Measurements from ENCODE around the gene BIK. TPM values are rescaled to one million over a fixed set of nuclear protein-coding genes. Genes with fewer than 3 reads are reported as not detected.

BIK gene
- total RNA-seq, 1 donor from 2014 or later, result 1.6 TPM

GRCh38 chr22:43088984-43089717 lies 21.4 kb upstream of the BIK start, which contains the start of gene TTLL1:
TSS of gene TTLL1 (minus strand) at chr22:43089391. CDS start at chr22:43075586, 13,805 bp downstream.
- Histone ChIP-seq H3K9me3 (no peaks in the 10 kb centered on the region), H3K27ac (peak within 1 kb of the TSS; percentile 70), H3K4me1 (peaks cover 9% of the 10 kb centered on the region), H3K4me3 (peak within 1 kb of the TSS; percentile 80), H3K27me3 (ENCODE audit: low read depth) (no peaks in the 10 kb centered on the region), H3K36me3 (no peaks in the 10 kb centered on the region)
- DNase-seq, result peak; percentile 95
- peak; percentile 97 to 99 for ATAC-seq
- intact Hi-C loops (cut with DNase I), result no loop called here
- TF ChIP-seq, protein P1, sequence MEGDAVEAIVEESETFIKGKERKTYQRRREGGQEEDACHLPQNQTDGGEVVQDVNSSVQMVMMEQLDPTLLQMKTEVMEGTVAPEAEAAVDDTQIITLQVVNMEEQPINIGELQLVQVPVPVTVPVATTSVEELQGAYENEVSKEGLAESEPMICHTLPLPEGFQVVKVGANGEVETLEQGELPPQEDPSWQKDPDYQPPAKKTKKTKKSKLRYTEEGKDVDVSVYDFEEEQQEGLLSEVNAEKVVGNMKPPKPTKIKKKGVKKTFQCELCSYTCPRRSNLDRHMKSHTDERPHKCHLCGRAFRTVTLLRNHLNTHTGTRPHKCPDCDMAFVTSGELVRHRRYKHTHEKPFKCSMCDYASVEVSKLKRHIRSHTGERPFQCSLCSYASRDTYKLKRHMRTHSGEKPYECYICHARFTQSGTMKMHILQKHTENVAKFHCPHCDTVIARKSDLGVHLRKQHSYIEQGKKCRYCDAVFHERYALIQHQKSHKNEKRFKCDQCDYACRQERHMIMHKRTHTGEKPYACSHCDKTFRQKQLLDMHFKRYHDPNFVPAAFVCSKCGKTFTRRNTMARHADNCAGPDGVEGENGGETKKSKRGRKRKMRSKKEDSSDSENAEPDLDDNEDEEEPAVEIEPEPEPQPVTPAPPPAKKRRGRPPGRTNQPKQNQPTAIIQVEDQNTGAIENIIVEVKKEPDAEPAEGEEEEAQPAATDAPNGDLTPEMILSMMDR (IDR thresholded peaks at IDR 0.05), result no peak

DNA sequence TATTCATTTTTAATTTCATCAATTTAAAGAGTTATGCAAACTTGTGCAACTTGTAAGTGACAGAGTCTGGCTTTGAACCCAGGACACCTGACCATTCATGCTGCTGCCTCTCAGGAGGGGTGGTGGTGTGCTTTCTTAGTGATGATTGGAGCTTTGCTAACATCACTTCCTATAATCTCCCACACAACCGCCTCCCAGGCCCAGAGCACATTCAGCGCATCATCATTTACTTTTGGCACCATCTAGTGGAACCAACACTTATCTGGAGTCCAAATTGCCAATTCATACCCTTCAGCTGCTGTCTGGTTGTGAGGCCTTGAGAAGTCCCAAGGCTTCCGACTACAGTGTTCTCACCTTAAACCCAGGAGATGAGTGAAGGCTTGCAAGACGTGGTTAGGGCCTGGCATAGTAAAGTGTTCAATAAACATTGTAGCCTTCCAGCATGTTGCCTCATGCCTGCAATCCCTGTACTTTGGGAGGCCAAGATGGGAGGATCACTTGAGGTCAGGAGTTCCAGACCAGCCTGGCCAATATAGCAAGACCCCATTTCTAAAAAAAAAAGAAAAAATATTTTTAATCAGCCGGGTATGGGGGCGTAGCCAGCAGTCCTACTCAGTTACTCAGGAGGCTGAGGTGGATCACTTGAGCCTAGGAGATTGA lies 20.3 kb upstream of the BIK start:
- Histone ChIP-seq H3K27me3 (ENCODE audit: low read depth) (no peaks in the 10 kb centered on the region), H3K4me3 (no peak overlapping the region), H3K9me3 (no peaks in the 10 kb centered on the region), H3K4me1 (peaks cover 9% of the 10 kb centered on the region), H3K27ac (no peak overlapping the region), H3K36me3 (no peaks in the 10 kb centered on the region)
- TF ChIP-seq, protein P1 (IDR thresholded peaks at IDR 0.05), result peak; percentile 36
- DNase-seq, result peak; percentile 62
- ATAC-seq, result peak; percentile 56 to 57
- intact Hi-C loops (cut with DNase I), result no loop called here

DNA sequence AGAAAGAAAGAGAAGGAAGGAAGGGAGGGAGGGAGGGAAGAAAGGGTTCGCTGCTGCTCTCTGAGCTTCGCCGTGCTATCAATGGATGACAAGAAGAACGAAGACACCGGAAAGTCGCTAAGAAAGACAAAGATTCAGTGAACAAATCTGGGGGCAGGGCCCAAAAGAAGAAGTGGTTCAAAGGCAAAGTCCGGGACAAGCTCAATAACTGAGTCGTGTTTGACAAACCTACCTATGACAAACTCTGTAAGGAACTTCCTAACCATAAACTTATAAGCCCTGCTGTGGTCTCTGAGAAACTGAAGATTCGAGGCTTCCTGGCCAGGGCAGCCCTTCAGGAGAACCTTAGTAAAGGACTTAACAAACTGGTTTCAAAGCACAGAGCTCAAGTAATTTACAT lies 18.5 kb upstream of the BIK start:
- H3K27me3 ChIP-seq (ENCODE audit: low read depth), result no peaks in the 10 kb centered on the region
- no peak for DNase-seq
- H3K36me3 ChIP-seq, result no peaks in the 10 kb centered on the region
- TF ChIP-seq, protein P1 (IDR thresholded peaks at IDR 0.05), result no peak
- intact Hi-C loops (cut with DNase I), result no loop called here
- H3K4me1 ChIP-seq, result peaks cover 9% of the 10 kb centered on the region
- no peak for ATAC-seq
- H3K4me3 ChIP-seq, result no peak overlapping the region
- H3K9me3 ChIP-seq, result peaks cover 5% of the 10 kb centered on the region
- H3K27ac ChIP-seq, result no peak overlapping the region

DNA sequence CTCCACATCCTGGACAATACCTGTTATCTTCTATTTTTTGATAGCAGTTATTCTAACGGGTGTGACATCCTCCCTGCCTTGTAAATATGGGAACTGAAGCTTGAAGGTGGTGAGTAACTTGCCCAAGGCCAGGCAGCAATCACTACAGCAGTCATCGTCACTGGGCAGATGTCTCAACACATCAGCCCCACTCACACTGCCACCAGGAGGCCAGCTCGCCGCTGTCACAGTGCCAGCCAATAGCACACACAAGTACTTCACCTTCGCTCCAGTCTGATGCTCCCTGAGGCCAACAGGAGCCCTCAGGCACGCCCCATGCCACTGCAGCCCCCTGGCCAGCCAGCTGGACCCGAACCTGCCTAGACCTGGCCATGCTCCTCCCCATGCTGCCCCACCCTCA lies 16.5 kb upstream of the BIK start:
- ATAC-seq, result no peak
- intact Hi-C loops (cut with DNase I), result no loop called here
- TF ChIP-seq, protein P1 (IDR thresholded peaks at IDR 0.05), result no peak
- peaks cover 5% of the 10 kb centered on the region for H3K9me3 ChIP-seq
- H3K27ac ChIP-seq, result no peak overlapping the region
- H3K4me1 ChIP-seq, result peaks cover 9% of the 10 kb centered on the region
- no peaks in the 10 kb centered on the region for H3K27me3 ChIP-seq (ENCODE audit: low read depth)
- H3K4me3 ChIP-seq, result no peak overlapping the region
- H3K36me3 ChIP-seq, result no peaks in the 10 kb centered on the region
- DNase-seq, result peak; percentile 61

DNA sequence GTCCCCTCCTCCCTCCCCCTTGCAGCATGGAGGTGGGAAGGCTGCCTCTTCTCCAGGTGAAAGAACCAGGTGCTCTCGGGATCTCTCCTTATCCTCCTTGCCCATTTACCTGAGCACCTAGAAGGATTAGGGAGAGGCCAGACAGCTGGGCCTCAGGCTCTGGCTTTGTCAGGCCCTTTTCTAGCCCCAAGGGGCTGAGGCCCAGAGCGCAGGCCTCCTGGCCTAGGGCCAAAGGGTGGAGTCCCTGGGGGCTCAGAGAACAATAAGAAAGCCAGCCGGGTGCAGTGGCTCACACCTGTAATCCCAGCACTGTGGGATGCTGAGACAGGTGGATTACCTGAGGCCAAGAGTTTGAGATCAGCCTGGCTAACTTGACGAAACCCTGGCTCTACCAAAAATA lies 16.0 kb upstream of the BIK start:
- Histone ChIP-seq H3K9me3 (peaks cover 5% of the 10 kb centered on the region), H3K27me3 (ENCODE audit: low read depth) (no peaks in the 10 kb centered on the region), H3K4me3 (no peak overlapping the region), H3K36me3 (no peaks in the 10 kb centered on the region), H3K27ac (no peak overlapping the region), H3K4me1 (peaks cover 7% of the 10 kb centered on the region)
- ATAC-seq (no peak), DNase-seq (no peak)
- intact Hi-C loops (cut with DNase I), result no loop called here
- TF ChIP-seq, protein P1 (IDR thresholded peaks at IDR 0.05), result no peak
